ENCODE data around the gene PRDM15.

DNA sequence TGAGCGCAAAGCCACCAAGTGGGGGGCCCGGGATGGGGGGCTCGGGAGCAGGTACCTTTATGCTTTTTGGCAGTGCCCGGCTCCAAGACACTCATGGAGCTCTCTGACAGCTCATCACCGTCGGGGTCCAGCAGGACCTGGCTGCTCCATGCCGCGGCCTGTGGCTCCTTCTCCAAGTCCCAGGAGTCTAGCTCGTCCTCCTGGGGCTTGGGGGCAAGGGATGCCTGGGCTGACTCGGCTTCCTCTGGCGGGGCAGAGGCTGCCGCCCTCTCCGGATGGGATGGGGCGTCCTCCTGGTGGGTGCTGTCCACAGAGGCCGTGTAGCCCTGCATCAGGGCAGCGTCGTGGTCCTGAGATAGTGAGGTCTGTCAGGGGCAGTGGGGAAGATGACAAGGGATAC lies 19.9 kb upstream of the PRDM15 start:
- TF ChIP-seq EZH2 (IDR thresholded peaks at IDR 0.05; ENCODE audit: borderline replicate concordance, low read depth, low read length, poor library complexity, severe bottlenecking) = no peak
- TF ChIP-seq, protein P1, sequence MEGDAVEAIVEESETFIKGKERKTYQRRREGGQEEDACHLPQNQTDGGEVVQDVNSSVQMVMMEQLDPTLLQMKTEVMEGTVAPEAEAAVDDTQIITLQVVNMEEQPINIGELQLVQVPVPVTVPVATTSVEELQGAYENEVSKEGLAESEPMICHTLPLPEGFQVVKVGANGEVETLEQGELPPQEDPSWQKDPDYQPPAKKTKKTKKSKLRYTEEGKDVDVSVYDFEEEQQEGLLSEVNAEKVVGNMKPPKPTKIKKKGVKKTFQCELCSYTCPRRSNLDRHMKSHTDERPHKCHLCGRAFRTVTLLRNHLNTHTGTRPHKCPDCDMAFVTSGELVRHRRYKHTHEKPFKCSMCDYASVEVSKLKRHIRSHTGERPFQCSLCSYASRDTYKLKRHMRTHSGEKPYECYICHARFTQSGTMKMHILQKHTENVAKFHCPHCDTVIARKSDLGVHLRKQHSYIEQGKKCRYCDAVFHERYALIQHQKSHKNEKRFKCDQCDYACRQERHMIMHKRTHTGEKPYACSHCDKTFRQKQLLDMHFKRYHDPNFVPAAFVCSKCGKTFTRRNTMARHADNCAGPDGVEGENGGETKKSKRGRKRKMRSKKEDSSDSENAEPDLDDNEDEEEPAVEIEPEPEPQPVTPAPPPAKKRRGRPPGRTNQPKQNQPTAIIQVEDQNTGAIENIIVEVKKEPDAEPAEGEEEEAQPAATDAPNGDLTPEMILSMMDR (conservative IDR thresholded peaks at IDR 0.05; ENCODE audit: low read depth, low read length) = no peak

All from A673 (cell line).